GM06990 (cell line): ENCODE data around the gene FBXL13.

Experiments used
- DNase-seq: peaks from one replicate; pipeline ENCODE4 v3.0.0-alpha.2; 2011; ENCODE audit not compliant: insufficient read length; ENCODE audit errors: extremely low read depth
- H3K27me3 ChIP-seq: replicated peaks from 2 replicates; pipeline ENCODE4 v1.6.0; 2011; ENCODE audit warnings: low read length; ENCODE audit not compliant: control insufficient read depth, insufficient read depth
- H3K36me3 ChIP-seq: 2 replicates; pipeline ENCODE4 v1.5.1; 2011; ENCODE audit warnings: low read length; ENCODE audit not compliant: control insufficient read depth, insufficient read depth
- H3K4me3 ChIP-seq: replicated peaks from 2 replicates; pipeline ENCODE4 v1.5.1; 2011; ENCODE audit warnings: low read depth, mild to moderate bottlenecking, control low read depth, low read length
- CTCF ChIP-seq: IDR thresholded peaks from 2 replicates; pipeline ENCODE4 v1.5.1; 2011; ENCODE audit warnings: low read length, control low read depth, mild to moderate bottlenecking, inconsistent platforms; ENCODE audit not compliant: insufficient read depth, poor library complexity, severe bottlenecking

FBXL13 gene

DNA sequence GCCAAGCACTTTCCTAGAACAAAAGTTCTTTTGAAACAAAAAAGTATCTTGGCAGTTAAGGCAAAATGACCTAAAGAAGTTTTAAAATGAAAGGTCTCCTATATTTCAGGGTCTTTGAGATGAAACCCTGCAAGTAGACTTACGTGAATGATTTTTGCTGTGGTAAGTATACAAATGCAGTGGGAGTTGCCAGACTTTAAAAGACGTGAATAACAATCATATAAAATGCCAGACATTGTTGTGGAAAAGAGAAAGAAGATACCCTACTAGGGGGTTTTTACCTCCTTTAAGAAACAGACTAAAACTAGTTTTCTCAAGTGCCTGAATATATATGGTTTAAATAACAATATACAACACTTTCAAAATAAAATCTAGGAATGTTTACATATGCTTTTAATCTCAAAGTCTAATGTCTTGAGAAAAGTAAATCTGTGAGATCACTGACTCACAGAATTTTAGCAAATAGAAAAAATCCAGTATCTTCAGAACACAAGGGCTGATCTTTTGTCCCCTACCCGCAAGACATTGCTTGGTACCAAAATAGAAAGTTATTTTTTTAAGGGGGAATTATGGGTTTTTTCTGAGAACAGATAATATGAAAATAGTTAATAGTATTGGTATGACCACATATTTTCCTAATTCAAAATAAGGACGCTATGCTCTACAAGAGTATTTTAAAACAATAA is 132.3 kb downstream of the FBXL13 start:
- no peak for DNase-seq
- H3K36me3 ChIP-seq: no peaks in the 10 kb centered on the region
- H3K27me3 ChIP-seq: no peaks in the 10 kb centered on the region
- no peak overlapping the region for H3K4me3 ChIP-seq
- TF ChIP-seq CTCF: no peak

- TF ChIP-seq CTCF: no peak
- Histone ChIP-seq H3K4me3 (no peak overlapping the region), H3K27me3 (no peaks in the 10 kb centered on the region), H3K36me3 (no peaks in the 10 kb centered on the region)
- DNase-seq: no peak
These were observed 135.9 kb downstream of the FBXL13 start for GRCh38 chr7:102938679-102939078.

DNA sequence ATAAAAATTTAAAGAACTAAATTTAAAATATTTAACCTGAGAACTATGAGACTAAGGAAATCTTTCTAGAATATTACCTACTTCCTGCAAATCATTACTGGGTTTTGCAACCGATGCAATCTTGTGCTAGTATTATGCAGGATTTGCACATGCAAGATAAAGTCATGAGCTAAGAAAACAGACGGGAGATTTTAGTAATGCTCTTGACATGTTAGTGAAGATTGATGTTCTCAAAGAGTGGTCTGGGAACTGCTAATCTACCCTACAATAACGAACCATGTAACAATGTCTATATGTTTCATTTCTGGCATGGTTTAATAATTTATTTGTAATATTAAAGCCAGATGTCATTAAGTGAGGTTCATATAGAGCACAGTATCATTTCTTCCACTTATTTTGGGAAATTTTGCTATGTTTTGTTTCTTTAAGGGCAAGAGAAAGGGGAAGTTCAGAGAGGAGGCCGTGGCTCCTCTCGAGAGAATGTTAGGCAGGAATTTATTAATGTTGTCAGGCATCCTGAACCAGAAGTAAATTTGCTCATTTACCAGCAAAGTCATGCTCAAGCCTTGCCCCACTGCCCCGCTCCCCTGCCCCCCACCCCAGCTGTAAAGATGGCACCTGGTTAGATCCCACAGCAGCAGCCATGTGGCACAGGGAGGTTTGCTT is 139.0 kb downstream of the FBXL13 start:
- Histone ChIP-seq H3K36me3 (no peaks in the 10 kb centered on the region), H3K27me3 (no peaks in the 10 kb centered on the region), H3K4me3 (no peak overlapping the region)
- no peak for DNase-seq
- TF ChIP-seq CTCF: no peak

DNA sequence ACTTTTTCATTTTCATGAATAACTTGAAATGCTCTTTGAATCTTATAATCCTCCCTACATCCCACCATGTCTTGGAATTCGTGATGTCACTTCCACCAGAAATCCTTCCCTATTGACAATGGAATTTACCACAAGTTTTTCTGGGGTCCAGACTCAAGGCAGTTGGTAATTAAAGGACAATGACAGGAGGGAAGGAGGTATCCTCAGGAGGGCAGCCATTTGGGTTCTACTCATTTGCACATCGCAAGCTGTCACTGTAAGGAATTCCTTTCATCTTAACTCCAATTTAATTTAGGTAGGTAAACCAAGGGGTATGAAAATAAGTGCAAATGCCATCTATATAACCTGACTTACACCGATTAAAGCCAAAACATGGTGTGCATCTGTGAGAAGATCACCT is 139.9 kb downstream of the FBXL13 start:
- H3K27me3 ChIP-seq: no peaks in the 10 kb centered on the region
- no peaks in the 10 kb centered on the region for H3K36me3 ChIP-seq
- no peak overlapping the region for H3K4me3 ChIP-seq
- DNase-seq: no peak
- TF ChIP-seq CTCF: no peak

DNA sequence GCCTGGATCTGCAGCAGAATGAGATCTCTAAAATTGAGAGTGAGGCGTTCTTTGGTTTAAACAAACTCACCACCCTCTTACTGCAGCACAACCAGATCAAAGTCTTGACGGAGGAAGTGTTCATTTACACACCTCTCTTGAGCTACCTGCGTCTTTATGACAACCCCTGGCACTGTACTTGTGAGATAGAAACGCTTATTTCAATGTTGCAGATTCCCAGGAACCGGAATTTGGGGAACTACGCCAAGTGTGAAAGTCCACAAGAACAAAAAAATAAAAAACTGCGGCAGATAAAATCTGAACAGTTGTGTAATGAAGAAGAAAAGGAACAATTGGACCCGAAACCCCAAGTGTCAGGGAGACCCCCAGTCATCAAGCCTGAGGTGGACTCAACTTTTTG is 140.4 kb downstream of the FBXL13 start:
- TF ChIP-seq CTCF: no peak
- no peak overlapping the region for H3K4me3 ChIP-seq
- no peaks in the 10 kb centered on the region for H3K36me3 ChIP-seq
- H3K27me3 ChIP-seq: no peaks in the 10 kb centered on the region
- DNase-seq: no peak

- no peak for DNase-seq
- Histone ChIP-seq H3K36me3 (no peaks in the 10 kb centered on the region), H3K4me3 (no peak overlapping the region), H3K27me3 (no peaks in the 10 kb centered on the region)
- no peak for TF ChIP-seq CTCF
These were observed 140.8 kb downstream of the FBXL13 start for GRCh38 chr7:102933763-102934162.
